ENCODE data around the gene PWWP2A.

PWWP2A gene

GRCh38 chr5:160133071-160133917, 14.0 kb upstream of the PWWP2A start:
- no peak for DNase-seq (ENCODE audit: low read depth in 1 of 2, low spot score in 1 of 2)

DNA sequence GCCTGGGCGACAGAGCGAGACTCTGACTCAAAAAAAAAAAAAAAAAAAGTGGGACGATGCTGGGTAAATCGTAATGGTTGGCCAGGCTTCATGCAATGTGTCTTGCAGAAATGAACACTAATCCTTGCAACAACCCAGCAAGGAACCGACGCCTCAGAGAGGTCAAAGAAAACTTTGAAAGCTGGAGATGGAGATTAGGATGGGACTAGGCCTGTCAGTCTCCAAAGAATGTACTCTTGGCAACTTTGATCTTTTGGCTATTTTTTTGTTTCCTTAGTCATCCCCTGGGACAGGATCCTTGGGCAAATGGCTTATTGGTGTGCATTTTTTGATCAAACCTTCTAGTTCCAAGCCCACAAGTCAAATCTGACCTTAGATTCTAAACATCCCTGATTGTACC, 10.6 kb upstream of the PWWP2A start:
- no peak for DNase-seq (ENCODE audit: low read depth in 1 of 2, low spot score in 1 of 2)

GRCh38 chr5:160128632-160129031, 9.4 kb upstream of the PWWP2A start:
- no peak for DNase-seq (ENCODE audit: low read depth in 1 of 2, low spot score in 1 of 2)

DNA sequence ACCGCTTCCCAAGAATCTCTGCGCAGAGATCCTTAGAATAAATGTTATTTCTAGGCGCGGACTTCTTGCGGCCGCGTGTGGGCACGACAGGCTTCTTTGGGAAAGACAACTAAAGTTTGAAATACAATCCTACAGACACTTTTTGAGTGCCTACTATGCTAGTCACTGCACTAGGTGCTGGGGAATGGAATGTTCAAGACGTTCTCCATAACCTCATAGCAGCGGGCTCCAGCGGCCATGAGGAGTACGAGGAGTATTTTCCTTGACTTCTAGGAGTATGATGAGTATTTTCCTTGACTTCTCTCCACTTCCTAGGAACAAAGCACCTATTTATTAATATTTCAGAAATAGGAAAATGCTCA, 636 bp upstream of the PWWP2A start:
- DNase-seq (ENCODE audit: low read depth in 1 of 2, low spot score in 1 of 2): no peak

DNA sequence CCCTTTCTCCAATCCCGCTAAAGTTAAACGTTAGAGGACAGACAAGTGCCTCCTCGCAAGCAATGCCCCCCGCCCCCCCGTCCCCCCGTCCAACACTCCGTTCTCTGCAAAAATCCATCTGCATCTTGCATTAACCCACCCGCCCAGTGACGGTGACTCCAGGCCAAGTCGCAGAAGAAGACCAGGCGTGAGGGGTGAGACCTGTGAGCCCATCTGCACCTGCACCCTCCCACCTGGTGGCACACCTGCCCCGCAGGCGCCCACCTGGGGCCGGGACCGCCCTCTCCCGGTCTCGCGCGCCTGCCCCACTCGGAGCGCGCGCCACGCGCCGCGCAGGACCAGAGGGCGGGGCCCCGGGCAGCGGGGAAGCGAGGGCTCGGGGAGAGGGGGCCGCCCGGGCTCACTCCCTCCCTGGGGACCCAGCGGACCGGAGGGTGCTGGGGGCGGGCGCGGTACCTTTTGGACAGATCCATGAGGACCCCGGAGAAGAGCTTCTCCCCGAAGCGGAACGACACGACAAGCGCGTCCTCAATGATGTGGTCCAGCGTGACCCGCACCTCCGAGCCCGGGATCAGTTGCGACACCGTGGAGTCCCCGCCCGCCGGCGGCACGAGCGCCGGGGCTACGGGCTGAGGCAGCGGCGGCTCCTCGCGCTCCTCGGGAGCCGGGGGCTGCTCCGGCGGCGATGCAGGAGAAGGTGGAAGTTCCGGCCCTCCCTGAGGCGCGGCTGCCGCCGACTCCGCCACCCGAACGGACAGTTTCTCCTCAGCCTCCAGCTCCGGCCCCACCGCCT, 705 bp downstream of the PWWP2A start:
- DNase-seq (ENCODE audit: low read depth in 1 of 2, low spot score in 1 of 2): peak; percentile 14 to 55

DNA sequence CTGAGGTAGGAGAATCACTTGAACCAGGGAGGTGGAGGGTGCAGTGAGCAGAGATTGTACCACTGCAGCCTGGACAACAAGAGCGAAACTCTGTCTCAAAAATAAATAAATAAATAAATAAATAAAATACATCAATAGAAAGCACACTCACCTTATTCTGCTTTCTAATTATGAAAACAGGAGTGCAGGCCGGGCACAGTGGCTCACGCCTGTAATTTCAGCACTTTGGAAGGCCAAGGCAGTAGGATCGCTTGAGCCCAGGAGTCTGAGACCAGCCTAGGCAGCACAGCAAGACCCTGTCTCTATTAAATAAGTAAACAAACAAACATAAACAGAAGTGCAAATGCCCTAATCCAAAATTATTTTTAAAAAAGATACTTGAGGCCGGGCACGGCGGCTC, 2.3 kb downstream of the PWWP2A start:
- DNase-seq (ENCODE audit: low read depth in 1 of 2, low spot score in 1 of 2): no peak

GRCh38 chr5:160108124-160108523, 11.1 kb downstream of the PWWP2A start:
- no peak for DNase-seq (ENCODE audit: low read depth in 1 of 2, low spot score in 1 of 2)

GRCh38 chr5:160105686-160106360, 13.4 kb downstream of the PWWP2A start:
- DNase-seq (ENCODE audit: low read depth in 1 of 2, low spot score in 1 of 2): no peak

- DNase-seq (ENCODE audit: low read depth in 1 of 2, low spot score in 1 of 2): no peak
Measured at GRCh38 chr5:160097991-160098390, 21.3 kb downstream of the PWWP2A start.

- no peak for DNase-seq (ENCODE audit: low read depth in 1 of 2, low spot score in 1 of 2)
Measured at GRCh38 chr5:160096178-160096577, 23.1 kb downstream of the PWWP2A start.

DNA sequence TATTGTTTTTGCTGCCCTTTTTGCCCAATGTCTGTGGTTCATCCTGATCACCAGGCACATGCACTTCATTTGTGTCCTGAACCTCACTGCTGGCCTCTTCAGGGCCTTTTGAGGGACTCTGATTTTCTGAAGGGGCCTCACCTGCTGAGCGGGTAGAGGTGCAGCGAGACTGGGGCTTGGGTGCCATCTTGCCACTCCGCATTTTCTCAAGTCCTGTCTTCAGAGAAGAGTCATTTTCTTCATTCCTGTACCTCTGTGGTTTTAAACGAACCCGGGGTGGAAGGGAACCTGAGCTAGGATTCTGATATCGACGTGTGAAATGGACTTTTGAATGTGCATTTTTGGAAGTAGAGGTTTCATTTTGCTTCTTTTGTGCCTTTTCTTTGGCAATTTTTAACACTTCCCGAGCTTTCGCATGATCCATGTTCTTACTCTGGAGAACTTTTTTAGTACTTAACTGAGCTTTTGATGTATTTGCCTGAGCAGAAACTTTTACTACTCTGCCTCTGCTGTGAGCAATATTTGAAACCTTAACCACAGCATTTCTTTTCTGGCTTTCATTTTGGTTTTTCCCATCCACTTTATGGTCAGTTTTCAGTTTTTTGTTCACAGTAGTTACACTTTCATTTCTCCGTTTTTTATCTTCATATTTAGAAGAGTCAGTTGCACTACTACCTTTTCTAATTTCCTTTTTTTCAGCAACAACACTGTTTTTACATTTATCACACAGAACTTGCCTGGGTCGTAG, 26.1 kb downstream of the PWWP2A start:
- no peak for DNase-seq (ENCODE audit: low read depth in 1 of 2, low spot score in 1 of 2)

- DNase-seq (ENCODE audit: low read depth in 1 of 2, low spot score in 1 of 2): no peak
Measured at GRCh38 chr5:160092514-160092913, 26.7 kb downstream of the PWWP2A start.

DNA sequence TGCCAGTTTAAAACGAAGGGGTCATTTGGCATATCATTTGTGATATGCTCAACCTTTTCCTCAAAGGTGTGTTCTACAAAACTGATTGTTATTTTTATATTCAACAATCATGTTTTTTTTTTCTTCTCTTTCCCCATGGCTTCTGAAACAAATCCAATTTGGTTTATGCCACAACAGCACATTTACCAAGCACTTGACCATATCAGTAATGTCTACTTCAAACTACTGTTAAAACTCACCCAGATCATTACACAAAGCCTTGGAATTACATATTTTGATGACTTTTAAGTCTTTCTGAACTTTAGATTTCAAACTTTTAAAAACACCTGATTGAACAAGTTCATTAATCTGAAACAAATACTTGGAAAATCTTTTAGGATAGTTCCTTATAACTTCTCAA, 29.2 kb downstream of the PWWP2A start:
- DNase-seq (ENCODE audit: low read depth in 1 of 2, low spot score in 1 of 2): no peak

DNA sequence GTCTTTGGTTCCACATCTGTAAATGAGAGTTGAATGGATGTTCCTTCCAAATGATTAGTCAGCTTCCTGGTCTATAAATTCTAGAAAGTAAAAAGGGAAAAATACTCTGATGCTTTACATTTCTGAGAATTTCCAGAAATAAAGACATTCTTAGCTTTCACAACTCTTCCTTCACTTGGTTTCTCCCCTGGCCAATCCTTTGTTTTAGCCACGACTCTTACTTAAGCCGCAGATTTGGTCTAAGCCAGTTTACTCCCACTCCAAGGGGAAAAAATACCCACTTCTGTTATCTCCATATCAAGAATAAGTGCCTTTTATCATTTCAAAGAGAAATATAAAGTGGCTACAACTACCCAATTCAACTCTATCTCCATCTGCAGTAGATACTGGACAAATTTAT, 29.7 kb downstream of the PWWP2A start:
- no peak for DNase-seq (ENCODE audit: low read depth in 1 of 2, low spot score in 1 of 2)

DNA sequence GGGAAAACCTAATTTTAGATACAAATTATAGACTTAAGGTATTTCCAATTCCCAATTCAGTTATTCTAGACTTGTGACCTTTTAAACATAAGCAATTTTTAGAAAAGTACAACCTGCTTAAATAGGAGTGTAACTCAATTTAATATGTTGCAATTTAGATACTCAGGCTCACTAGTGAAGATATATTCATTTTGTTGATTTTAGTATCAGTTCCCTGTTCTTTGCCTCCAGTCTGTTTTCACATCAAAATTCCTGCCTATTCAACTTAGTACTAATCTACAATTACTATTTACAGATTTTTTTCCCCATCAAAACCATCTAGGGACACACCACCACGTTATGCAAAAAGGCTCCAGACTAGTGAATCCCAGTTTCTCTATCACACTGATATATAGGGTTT, 30.4 kb downstream of the PWWP2A start:
- no peak for DNase-seq (ENCODE audit: low read depth in 1 of 2, low spot score in 1 of 2)

DNA sequence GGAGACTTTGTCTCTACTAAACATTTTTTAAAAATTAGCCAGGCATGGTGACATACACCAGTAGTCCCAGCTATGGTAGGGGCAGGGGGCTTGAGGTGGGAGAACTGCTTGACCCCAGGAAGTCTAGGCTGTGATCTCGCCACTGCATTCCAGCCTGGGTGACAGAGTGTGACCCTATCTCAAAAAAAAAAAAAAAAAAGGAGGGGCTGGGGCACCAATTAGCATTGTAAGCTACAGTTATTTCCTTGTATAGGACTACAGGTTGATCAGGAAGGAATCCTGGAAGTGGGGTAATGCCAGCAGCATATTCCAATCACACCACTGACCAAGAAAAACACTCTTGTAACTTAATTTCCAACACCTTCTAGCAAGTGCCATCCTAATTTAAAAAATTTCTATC, 32.1 kb downstream of the PWWP2A start:
- no peak for DNase-seq (ENCODE audit: low read depth in 1 of 2, low spot score in 1 of 2)

GRCh38 chr5:160084144-160084543, 35.1 kb downstream of the PWWP2A start:
- no peak for DNase-seq (ENCODE audit: low read depth in 1 of 2, low spot score in 1 of 2)

- DNase-seq (ENCODE audit: low read depth in 1 of 2, low spot score in 1 of 2): no peak
Measured at GRCh38 chr5:160083501-160083900, 35.7 kb downstream of the PWWP2A start.

DNA sequence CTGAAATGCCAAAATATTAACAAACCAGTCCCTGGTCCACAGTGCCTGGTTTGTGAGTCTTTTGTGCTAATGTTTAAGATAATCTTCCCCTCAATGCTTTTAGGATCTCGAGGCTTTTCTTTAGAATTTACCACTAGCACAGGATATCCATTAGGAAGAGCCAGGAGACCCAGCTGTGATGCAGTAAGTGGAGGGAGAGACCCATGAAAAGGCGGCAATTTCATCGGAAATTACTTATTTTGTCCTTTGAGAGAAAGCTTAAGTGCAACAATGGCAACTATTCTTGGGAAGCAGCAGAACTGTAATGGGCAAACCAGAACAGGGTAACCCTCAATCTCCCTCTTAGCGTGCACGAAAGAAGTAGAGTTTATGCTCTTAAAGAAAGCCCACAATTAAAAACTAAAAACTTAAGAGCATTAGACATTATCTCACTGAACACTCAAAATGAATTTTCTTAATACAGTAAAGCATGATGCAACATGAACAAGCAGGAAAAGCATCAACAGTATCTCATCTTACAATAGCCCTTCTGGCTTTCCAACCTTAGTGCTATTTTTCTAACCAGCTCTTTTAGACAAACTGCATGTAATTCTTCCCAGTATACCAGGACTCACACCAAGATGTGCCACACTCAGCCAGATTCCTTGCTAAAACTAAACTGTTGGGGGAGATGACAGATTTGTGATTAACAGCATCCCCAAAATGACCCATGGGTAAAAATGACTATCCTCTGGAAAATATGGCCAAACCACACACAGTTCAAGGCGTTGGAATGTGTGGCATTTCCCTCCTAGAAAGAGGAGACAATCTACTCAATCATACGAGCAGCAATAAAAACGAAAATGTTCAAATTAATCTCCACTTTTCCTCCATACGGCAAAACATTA, 36.4 kb downstream of the PWWP2A start:
- no peak for DNase-seq (ENCODE audit: low read depth in 1 of 2, low spot score in 1 of 2)

GRCh38 chr5:160081495-160081894, 37.8 kb downstream of the PWWP2A start:
- DNase-seq (ENCODE audit: low read depth in 1 of 2, low spot score in 1 of 2): no peak

Measured in activated T-helper 1 cell treated with anti-CD3 and anti-CD28 coated beads, Interleukin-2, amount 50 U/mL, for 16 hours (primary cell).